ENCODE data around the gene BMS1.
A peak's percentile ranks its signal among the peaks of the same experiment; 100 is the strongest.
"Not testable (repeated sequence)": the region's sequence is repeated elsewhere in the genome, so short reads cannot be mapped to it uniquely, and the experiment has no call there.

BMS1 gene

GRCh38 chr10:42782446-42783180 is at the start of gene BMS1:
BMS1 (plus strand) TSS chr10:42782795; CDS start chr10:42784395, 1,600 bp downstream.
- Histone ChIP-seq H3K4me2 (ENCODE audit: low read depth, low read length, poor library complexity, severe bottlenecking) (peak within 1 kb of the TSS; percentile 77), H3F3A (ENCODE audit: insufficient read depth) (no peaks in the 10 kb centered on the region), H3K27ac (ENCODE audit: low read depth, low read length) (peak within 1 kb of the TSS; percentile 30; the same call in 1 of the 2 replicates), H3K27me3 (ENCODE audit: low read length) (no peaks in the 10 kb centered on the region), H4K20me1 (ENCODE audit: low read depth, low read length) (no peaks in the 10 kb centered on the region), H3K9ac (ENCODE audit: low read length) (peak within 1 kb of the TSS; percentile 68), H2AFZ (ENCODE audit: low read depth, low read length, severe bottlenecking) (peak within 1 kb of the TSS; percentile 96), H3K4me3 (ENCODE audit: insufficient read depth, low read length, poor library complexity, severe bottlenecking) (peak within 1 kb of the TSS; percentile 69), H3K9me2 (replicated peaks; ENCODE audit: insufficient read depth, low read length) (no peaks in the 10 kb centered on the region), H3K79me2 (ENCODE audit: insufficient read depth, low read length) (peaks cover 19% of the 10 kb centered on the region), H3K9me3 (ENCODE audit: insufficient read depth, low read length) (no peaks in the 10 kb centered on the region), H3K36me3 (ENCODE audit: low read length) (peaks cover 4% of the 10 kb centered on the region; the same call in 1 of the 2 replicates)
- no peak for TF ChIP-seq EZH2phosphoT487 (conservative IDR thresholded peaks at IDR 0.05; ENCODE audit: low read length)

GRCh38 chr10:42734536-42734935 is 48.1 kb upstream of the BMS1 start:
- Histone ChIP-seq H4K20me1 (ENCODE audit: low read depth, low read length) (no peaks in the 10 kb centered on the region), H3K9me2 (replicated peaks; ENCODE audit: insufficient read depth, low read length) (no peaks in the 10 kb centered on the region), H3K9me3 (ENCODE audit: insufficient read depth, low read length) (no peaks in the 10 kb centered on the region), H3F3A (ENCODE audit: insufficient read depth) (no peaks in the 10 kb centered on the region), H3K4me3 (ENCODE audit: insufficient read depth, low read length, poor library complexity, severe bottlenecking) (no peak overlapping the region), H3K9ac (ENCODE audit: low read length) (no peak overlapping the region), H3K27me3 (ENCODE audit: low read length) (no peaks in the 10 kb centered on the region), H3K36me3 (ENCODE audit: low read length) (no peaks in the 10 kb centered on the region), H3K4me2 (ENCODE audit: low read depth, low read length, poor library complexity, severe bottlenecking) (no peak overlapping the region), H2AFZ (ENCODE audit: low read depth, low read length, severe bottlenecking) (no peak overlapping the region), H3K79me2 (ENCODE audit: insufficient read depth, low read length) (no peaks in the 10 kb centered on the region), H3K27ac (ENCODE audit: low read depth, low read length) (no peak overlapping the region)
- no peak for TF ChIP-seq CTCF (IDR thresholded peaks at IDR 0.05; ENCODE audit: insufficient read depth, low read length, poor library complexity, severe bottlenecking)
- TF ChIP-seq EZH2phosphoT487 (conservative IDR thresholded peaks at IDR 0.05; ENCODE audit: low read length) = no peak

DNA sequence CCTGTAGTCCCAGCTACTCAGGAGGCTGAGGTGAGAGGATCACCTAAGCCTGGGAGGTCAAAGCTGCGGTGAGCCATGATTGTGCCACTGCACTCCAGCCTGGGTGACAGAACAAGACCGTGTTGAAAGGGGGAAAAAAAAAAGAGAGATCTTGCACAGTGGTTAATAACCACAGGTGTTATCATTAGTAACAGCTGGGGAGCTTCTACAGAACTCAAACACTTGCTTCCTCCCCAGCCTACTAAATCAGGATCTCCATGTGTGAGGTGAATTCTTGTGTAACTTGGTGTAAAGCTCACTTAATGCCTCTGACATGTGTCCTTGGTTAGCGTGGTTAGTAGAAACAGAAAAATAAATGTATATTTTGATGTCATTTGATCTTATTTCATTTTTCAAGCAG is 43.9 kb upstream of the BMS1 start:
- H3K27me3 ChIP-seq (ENCODE audit: low read length) = no peaks in the 10 kb centered on the region
- H4K20me1 ChIP-seq (ENCODE audit: low read depth, low read length) = no peaks in the 10 kb centered on the region
- no peak for TF ChIP-seq CTCF (IDR thresholded peaks at IDR 0.05; ENCODE audit: insufficient read depth, low read length, poor library complexity, severe bottlenecking)
- TF ChIP-seq EZH2phosphoT487 (conservative IDR thresholded peaks at IDR 0.05; ENCODE audit: low read length) = no peak
- H3K4me2 ChIP-seq (ENCODE audit: low read depth, low read length, poor library complexity, severe bottlenecking) = no peak overlapping the region
- H3K9me2 ChIP-seq (replicated peaks; ENCODE audit: insufficient read depth, low read length) = no peaks in the 10 kb centered on the region
- H3K36me3 ChIP-seq (ENCODE audit: low read length) = no peaks in the 10 kb centered on the region
- H3K79me2 ChIP-seq (ENCODE audit: insufficient read depth, low read length) = no peaks in the 10 kb centered on the region
- no peaks in the 10 kb centered on the region for H3K9me3 ChIP-seq (ENCODE audit: insufficient read depth, low read length)
- no peak overlapping the region for H2AFZ ChIP-seq (ENCODE audit: low read depth, low read length, severe bottlenecking)
- H3K4me3 ChIP-seq (ENCODE audit: insufficient read depth, low read length, poor library complexity, severe bottlenecking) = no peak overlapping the region
- H3K9ac ChIP-seq (ENCODE audit: low read length) = no peak overlapping the region
- no peak overlapping the region for H3K27ac ChIP-seq (ENCODE audit: low read depth, low read length)
- no peaks in the 10 kb centered on the region for H3F3A ChIP-seq (ENCODE audit: insufficient read depth)

- not testable (repeated sequence) for H4K20me1 ChIP-seq (ENCODE audit: low read depth, low read length); H3K9me3 ChIP-seq (ENCODE audit: insufficient read depth, low read length)
Measured at GRCh38 chr10:42741536-42741935, 41.1 kb upstream of the BMS1 start.

More at GRCh38 chr10:42741536-42741935, 41.1 kb upstream of the BMS1 start:
- H3K36me3 ChIP-seq (ENCODE audit: low read length); H3K4me2 ChIP-seq (ENCODE audit: low read depth, low read length, poor library complexity, severe bottlenecking); H3K27ac ChIP-seq (ENCODE audit: low read depth, low read length); H3K4me3 ChIP-seq (ENCODE audit: insufficient read depth, low read length, poor library complexity, severe bottlenecking); H3K9ac ChIP-seq (ENCODE audit: low read length); H2AFZ ChIP-seq (ENCODE audit: low read depth, low read length, severe bottlenecking); H3K27me3 ChIP-seq (ENCODE audit: low read length); H3K79me2 ChIP-seq (ENCODE audit: insufficient read depth, low read length); H3K9me2 ChIP-seq (replicated peaks; ENCODE audit: insufficient read depth, low read length); H3F3A ChIP-seq (ENCODE audit: insufficient read depth): not testable (repeated sequence)

All from SU-DHL-6 (cell line).